SK-N-SH (cell line): Measurements from ENCODE around the gene CCL26. TPM values are rescaled to one million over a fixed set of nuclear protein-coding genes. Genes with fewer than 3 reads are reported as not detected.

Experiments used
- CTCF ChIA-PET: fragments of 300-600, 350-600 bp; formaldehyde crosslinking; extraction: SDS; loops from one replicate; lab custom pipeline; 2021; lab: Yijun Ruan, JAX
- POLR2A ChIA-PET: fragments of 350-600 bp; sonication (Branson Sonifier 250); formaldehyde crosslinking; extraction: SDS; loops from one replicate; lab custom pipeline; 2020; ENCODE audit warnings: antibody characterized with exemption, inconsistent platforms; lab: Yijun Ruan, JAX
- DNase-seq: peaks from one replicate; pipeline ENCODE4 v3.0.0; 2012
- H2AFZ ChIP-seq: fragments of 200-600 bp; sonication (generic); 2 replicates; pipeline ENCODE4 v1.8.1; 2016; ENCODE audit warnings: antibody characterized with exemption, mild to moderate bottlenecking, low read depth
- H3F3A ChIP-seq: fragments of 200-600 bp; sonication (generic); replicated peaks from 2 replicates; pipeline ENCODE3; 2016; ENCODE audit warnings: antibody characterized with exemption, mild to moderate bottlenecking; ENCODE audit not compliant: insufficient read depth
- H3K27ac ChIP-seq, 2 experiments: fragments of 200-500 bp in 1 of 2; fragments of 200-600 bp in 1 of 2; sonication (Bioruptor generic) in 1 of 2; sonication (generic), shearing (Covaris generic) in 1 of 2; 2 replicates each; pipeline versions ENCODE4 v1.5.1 to v1.6.1; 2014 to 2016; ENCODE audit warnings: low read depth in 2 of 2, inconsistent platforms in 1 of 2, low read length in 1 of 2, mild to moderate bottlenecking in 1 of 2, mixed read lengths in 1 of 2
- H3K27me3 ChIP-seq: fragments of 200-600 bp; sonication (generic), shearing (Covaris generic); 2 replicates; pipeline ENCODE4 v1.6.1; 2016; ENCODE audit warnings: mixed run types; ENCODE audit not compliant: insufficient read depth
- H3K36me3 ChIP-seq, 2 experiments: fragments of 200-500 bp in 1 of 2; fragments of 200-600 bp in 1 of 2; sonication (Bioruptor generic) in 1 of 2; sonication (generic) in 1 of 2; replicated peaks in 1 of 2; 2 replicates each; pipeline versions ENCODE3 to v1.5.1; 2014 to 2016; ENCODE audit warnings: low read length in 1 of 2, mild to moderate bottlenecking in 1 of 2; ENCODE audit not compliant: insufficient read depth in 2 of 2, control insufficient read depth in 1 of 2
- H3K4me1 ChIP-seq, 2 experiments: fragments of 200-500 bp in 1 of 2; fragments of 200-600 bp in 1 of 2; sonication (Bioruptor generic) in 1 of 2; sonication (generic), shearing (Covaris generic) in 1 of 2; 2 replicates each; pipeline versions ENCODE4 v1.5.1 to v1.6.1; 2014 to 2016; ENCODE audit warnings: low read depth in 1 of 2, low read length in 1 of 2, mixed run types in 1 of 2; ENCODE audit not compliant: insufficient read depth in 2 of 2, control insufficient read depth in 1 of 2
- H3K4me2 ChIP-seq: fragments of 200-600 bp; sonication (generic), shearing (Covaris generic); 2 replicates; pipeline ENCODE4 v1.6.1; 2017; ENCODE audit warnings: mixed run types
- H3K4me3 ChIP-seq, 2 experiments: fragments of 200-500 bp in 1 of 2; fragments of 200-600 bp in 1 of 2; sonication (Bioruptor generic) in 1 of 2; sonication (generic), shearing (Covaris generic) in 1 of 2; 2 replicates each; pipeline versions ENCODE4 v1.5.1 to v1.8.1; 2014 to 2016; ENCODE audit warnings: low read depth in 2 of 2, inconsistent platforms in 1 of 2, low read length in 1 of 2, mild to moderate bottlenecking in 1 of 2, mixed read lengths in 1 of 2, moderate library complexity in 1 of 2
- H3K79me2 ChIP-seq: fragments of 200-600 bp; sonication (generic); 2 replicates; pipeline ENCODE4 v1.8.1; 2017; ENCODE audit warnings: mild to moderate bottlenecking; ENCODE audit not compliant: insufficient read depth
- H3K9ac ChIP-seq: fragments of 200-600 bp; sonication (generic); 2 replicates; pipeline ENCODE4 v1.6.1; 2017; ENCODE audit warnings: mixed run types
- H3K9me2 ChIP-seq: fragments of 200-600 bp; sonication (generic); 2 replicates; pipeline ENCODE4 v1.6.1; 2017; ENCODE audit warnings: mixed run types
- H3K9me3 ChIP-seq: fragments of 200-600 bp; sonication (generic); 2 replicates; pipeline ENCODE4 v1.6.1; 2017; ENCODE audit warnings: mixed run types, mild to moderate bottlenecking, moderate library complexity
- H4K20me1 ChIP-seq: fragments of 200-600 bp; sonication (generic); 2 replicates; pipeline ENCODE4 v1.6.1; 2017; ENCODE audit warnings: mild to moderate bottlenecking, mixed run types; ENCODE audit not compliant: insufficient read depth
- CTCF ChIP-seq: fragments of 200-600 bp; sonication (generic); IDR thresholded peaks from 2 replicates; pipeline ENCODE4 v1.6.1; 2017; ENCODE audit warnings: antibody characterized with exemption, mild to moderate bottlenecking, moderate library complexity
- ELF1 ChIP-seq: IDR thresholded peaks from 2 replicates; pipeline ENCODE4 v1.4.0; 2012
- EP300 ChIP-seq, 2 experiments: IDR thresholded peaks; 2 replicates each; pipeline versions ENCODE4 v1.4.0 to v1.6.1; 2012; ENCODE audit warnings: borderline replicate concordance in 1 of 2, low read depth in 1 of 2, low read length in 1 of 2
- FOXJ3 ChIP-seq: sonication (generic); formaldehyde crosslinking; IDR thresholded peaks from 2 replicates; pipeline ENCODE4 v1.5.1; 2020; ENCODE audit warnings: mild to moderate bottlenecking, missing genetic modification reagents
- FOXM1 ChIP-seq: IDR thresholded peaks from 2 replicates; pipeline ENCODE4 v1.4.0; 2012; ENCODE audit warnings: low read depth, mild to moderate bottlenecking
- GABPA ChIP-seq: IDR thresholded peaks from 2 replicates; pipeline ENCODE4 v1.4.0; 2012; ENCODE audit warnings: low read depth, mild to moderate bottlenecking
- GATA2 ChIP-seq: sonication (generic); formaldehyde crosslinking; IDR thresholded peaks from 2 replicates; pipeline ENCODE4 v1.5.0; 2020; ENCODE audit warnings: mild to moderate bottlenecking, missing genetic modification reagents
- MXI1 ChIP-seq: IDR thresholded peaks from 2 replicates; pipeline ENCODE4 v1.6.1; 2012; ENCODE audit warnings: mild to moderate bottlenecking, low read depth, low read length, improper control_type of control experiment
- NRF1 ChIP-seq: IDR thresholded peaks from 2 replicates; pipeline ENCODE4 v1.6.1; 2012; ENCODE audit warnings: low read depth, mild to moderate bottlenecking, low read length
- RAD21 ChIP-seq: IDR thresholded peaks from 2 replicates; pipeline ENCODE4 v1.6.1; 2012; ENCODE audit warnings: mild to moderate bottlenecking, low read length
- RFX5 ChIP-seq: IDR thresholded peaks from 2 replicates; pipeline ENCODE4 v1.6.1; 2012; ENCODE audit warnings: mild to moderate bottlenecking, improper control_type of control experiment, low read length
- TEAD4 ChIP-seq: IDR thresholded peaks from 2 replicates; pipeline ENCODE4 v1.4.0; 2012; ENCODE audit warnings: mild to moderate bottlenecking, borderline replicate concordance; ENCODE audit not compliant: insufficient read depth
- YY1 ChIP-seq: IDR thresholded peaks from 2 replicates; pipeline ENCODE4 v1.4.0; 2012; ENCODE audit warnings: low read depth, mild to moderate bottlenecking
- ZBTB33 ChIP-seq: IDR thresholded peaks from 2 replicates; pipeline ENCODE4 v1.4.0; 2012; ENCODE audit warnings: low read depth, borderline replicate concordance
- WGBS: methylation state at CpG from one replicate; pipeline ENCODE4 v1.1.6; 2017; ENCODE audit warnings: low lambda C conversion rate; 5-methylcytosine and 5-hydroxymethylcytosine counted together
- polyA plus RNA-seq, 3 experiments: library from polyadenylated mRNA; depleted of rRNA; stranded (reverse); fragments of >200 nt; gene quantifications; 2 replicates each; pipeline ENCODE4 v1.2.3, GENCODE V29; 2012
- TF ChIP-seq, protein P1 (sequence below): fragments of 150-350 bp; IDR thresholded peaks from 2 replicates; pipeline ENCODE4 v1.6.1; 2016; ENCODE audit warnings: mild to moderate bottlenecking, low read depth, low read length
- TF ChIP-seq, protein P2 (sequence below): fragments of 150-350 bp; IDR thresholded peaks from 2 replicates; pipeline ENCODE4 v1.6.1; 2017; ENCODE audit warnings: antibody characterized with exemption, low read length, low read depth, borderline replicate concordance

Gene CCL26
- polyA plus RNA-seq, 1 of the 3 experiments (the other 2 are of a cell fraction): not detected

GRCh38 chr7:75807452-75807851 lies 35.4 kb upstream of the CCL26 start:
- Histone ChIP-seq H3K4me1 (no peaks in the 10 kb centered on the region), H3K9me2 (no peaks in the 10 kb centered on the region), H3K4me3 (no peak overlapping the region), H3K9me3 (peaks cover 10% of the 10 kb centered on the region; the same call in 1 of the 2 replicates), H4K20me1 (no peaks in the 10 kb centered on the region), H2AFZ (no peak overlapping the region), H3F3A (no peaks in the 10 kb centered on the region), H3K4me2 (no peak overlapping the region), H3K9ac (no peak overlapping the region), H3K27ac (no peak overlapping the region), H3K36me3 (no peaks in the 10 kb centered on the region), H3K79me2 (no peaks in the 10 kb centered on the region), H3K27me3 (no peaks in the 10 kb centered on the region; the same call in 1 of the 2 replicates)
- no peak for DNase-seq
- 50% methylated on average over 9 of the region's 9 CpGs for WGBS
- ChIA-PET POLR2A (no interaction called here), CTCF (no interaction called here)
- TF ChIP-seq FOXJ3: no peak

GRCh38 chr7:75806560-75807307 lies 34.7 kb upstream of the CCL26 start:
- H3F3A ChIP-seq: no peaks in the 10 kb centered on the region
- H2AFZ ChIP-seq: no peak overlapping the region
- H3K27ac ChIP-seq: no peak overlapping the region
- no peak for DNase-seq
- no peaks in the 10 kb centered on the region for H3K36me3 ChIP-seq
- no peak overlapping the region for H3K4me2 ChIP-seq
- no peaks in the 10 kb centered on the region for H3K4me1 ChIP-seq
- 63% methylated on average over 4 of the region's 4 CpGs for WGBS
- ChIA-PET CTCF (no interaction called here), POLR2A (no interaction called here)
- no peaks in the 10 kb centered on the region for H4K20me1 ChIP-seq
- H3K27me3 ChIP-seq: no peaks in the 10 kb centered on the region; the same call in 1 of the 2 replicates
- H3K79me2 ChIP-seq: no peaks in the 10 kb centered on the region
- no peak overlapping the region for H3K4me3 ChIP-seq
- peaks cover 10% of the 10 kb centered on the region; the same call in 1 of the 2 replicates for H3K9me3 ChIP-seq
- H3K9ac ChIP-seq: no peak overlapping the region
- TF ChIP-seq, protein P1, sequence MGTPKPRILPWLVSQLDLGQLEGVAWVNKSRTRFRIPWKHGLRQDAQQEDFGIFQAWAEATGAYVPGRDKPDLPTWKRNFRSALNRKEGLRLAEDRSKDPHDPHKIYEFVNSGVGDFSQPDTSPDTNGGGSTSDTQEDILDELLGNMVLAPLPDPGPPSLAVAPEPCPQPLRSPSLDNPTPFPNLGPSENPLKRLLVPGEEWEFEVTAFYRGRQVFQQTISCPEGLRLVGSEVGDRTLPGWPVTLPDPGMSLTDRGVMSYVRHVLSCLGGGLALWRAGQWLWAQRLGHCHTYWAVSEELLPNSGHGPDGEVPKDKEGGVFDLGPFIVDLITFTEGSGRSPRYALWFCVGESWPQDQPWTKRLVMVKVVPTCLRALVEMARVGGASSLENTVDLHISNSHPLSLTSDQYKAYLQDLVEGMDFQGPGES: no peak
- no peak for TF ChIP-seq RFX5
- no peak for TF ChIP-seq FOXM1
- no peak for TF ChIP-seq TEAD4
- TF ChIP-seq GATA2: no peak
- TF ChIP-seq EP300 (IDR thresholded peaks at IDR 0.05; ENCODE audit: borderline replicate concordance in 1 of 2, low read depth in 1 of 2, low read length in 1 of 2): no peak
- TF ChIP-seq YY1: no peak
- TF ChIP-seq, all 33 proteins: peak for 0
- H3K9me2 ChIP-seq: no peaks in the 10 kb centered on the region

DNA sequence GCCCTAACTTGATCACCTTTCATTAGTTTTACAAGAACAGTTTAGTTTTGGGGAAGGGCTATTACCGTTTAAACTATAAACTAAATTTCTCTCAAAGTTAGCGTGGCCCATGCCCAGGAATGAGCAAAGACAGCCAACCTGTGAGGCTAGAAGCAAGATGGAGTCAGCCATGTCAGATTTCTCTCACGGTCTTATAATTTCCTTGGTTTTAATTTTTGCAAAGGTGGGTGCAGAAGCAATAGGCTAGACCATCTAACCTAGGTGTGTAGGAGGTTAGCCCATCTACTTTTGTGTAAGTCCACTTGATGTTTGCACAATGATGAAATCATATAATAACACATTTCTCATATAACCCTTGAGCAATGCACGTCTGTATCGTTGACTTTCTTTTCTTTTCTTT lies 32.7 kb upstream of the CCL26 start:
- Histone ChIP-seq H4K20me1 (no peaks in the 10 kb centered on the region), H3K9me3 (peaks cover 10% of the 10 kb centered on the region; the same call in 1 of the 2 replicates), H3K4me3 (no peak overlapping the region), H3K9me2 (no peaks in the 10 kb centered on the region), H3K4me1 (no peaks in the 10 kb centered on the region), H3K36me3 (no peaks in the 10 kb centered on the region), H3K27ac (no peak overlapping the region), H3K79me2 (no peaks in the 10 kb centered on the region), H3K9ac (no peak overlapping the region), H3K27me3 (no peaks in the 10 kb centered on the region; the same call in 1 of the 2 replicates), H3K4me2 (no peak overlapping the region), H3F3A (no peaks in the 10 kb centered on the region), H2AFZ (no peak overlapping the region)
- CTCF ChIA-PET: no interaction called here
- whole genome bisulfite sequencing: 60% methylated on average over 5 of the region's 5 CpGs
- POLR2A ChIA-PET: no interaction called here
- DNase-seq: no peak
- TF ChIP-seq GABPA (no peak), NRF1 (no peak), TEAD4 (no peak), RAD21 (no peak), FOXJ3 (no peak), FOXM1 (no peak), ZBTB33 (no peak), CTCF (no peak), MXI1 (no peak), ELF1 (no peak)
- TF ChIP-seq, protein P2, sequence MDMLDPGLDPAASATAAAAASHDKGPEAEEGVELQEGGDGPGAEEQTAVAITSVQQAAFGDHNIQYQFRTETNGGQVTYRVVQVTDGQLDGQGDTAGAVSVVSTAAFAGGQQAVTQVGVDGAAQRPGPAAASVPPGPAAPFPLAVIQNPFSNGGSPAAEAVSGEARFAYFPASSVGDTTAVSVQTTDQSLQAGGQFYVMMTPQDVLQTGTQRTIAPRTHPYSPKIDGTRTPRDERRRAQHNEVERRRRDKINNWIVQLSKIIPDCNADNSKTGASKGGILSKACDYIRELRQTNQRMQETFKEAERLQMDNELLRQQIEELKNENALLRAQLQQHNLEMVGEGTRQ: no peak
